ENCODE results near the gene DSCAM. TPM values are rescaled to one million over a fixed set of nuclear protein-coding genes. Genes with fewer than 3 reads are reported as not detected.

DSCAM gene
- total RNA-seq, 2 experiments from 2014 or later: not detected

DNA sequence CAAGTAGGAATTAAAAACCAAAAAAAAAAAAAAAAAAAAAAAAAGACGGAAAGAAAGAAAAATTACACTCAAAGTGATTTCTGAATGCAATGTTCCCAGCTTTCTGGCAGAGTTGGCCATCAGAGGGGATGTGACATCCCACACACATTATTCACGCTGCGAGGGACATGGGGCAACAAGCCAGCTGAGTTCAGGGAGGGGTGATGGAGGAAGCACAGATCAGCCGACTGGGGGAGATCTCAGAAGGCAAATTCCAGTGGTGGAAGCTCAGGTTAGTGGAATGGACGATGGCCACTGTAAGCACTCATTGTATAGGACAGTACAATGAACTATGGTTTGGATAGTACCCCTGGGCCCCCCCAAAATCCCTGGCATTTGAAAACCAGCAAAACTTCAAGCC, 667.8 kb downstream of the DSCAM start:
- no peak for ATAC-seq
- ChIA-PET CTCF (no interaction called here), POLR2A (interaction anchor here (0.6 kb wide), 1 partner anchor 12 kb away, joined by 3 read pairs; no protein-coding TSS in a partner anchor)
- DNase-seq: no peak
- TF ChIP-seq, protein P1, sequence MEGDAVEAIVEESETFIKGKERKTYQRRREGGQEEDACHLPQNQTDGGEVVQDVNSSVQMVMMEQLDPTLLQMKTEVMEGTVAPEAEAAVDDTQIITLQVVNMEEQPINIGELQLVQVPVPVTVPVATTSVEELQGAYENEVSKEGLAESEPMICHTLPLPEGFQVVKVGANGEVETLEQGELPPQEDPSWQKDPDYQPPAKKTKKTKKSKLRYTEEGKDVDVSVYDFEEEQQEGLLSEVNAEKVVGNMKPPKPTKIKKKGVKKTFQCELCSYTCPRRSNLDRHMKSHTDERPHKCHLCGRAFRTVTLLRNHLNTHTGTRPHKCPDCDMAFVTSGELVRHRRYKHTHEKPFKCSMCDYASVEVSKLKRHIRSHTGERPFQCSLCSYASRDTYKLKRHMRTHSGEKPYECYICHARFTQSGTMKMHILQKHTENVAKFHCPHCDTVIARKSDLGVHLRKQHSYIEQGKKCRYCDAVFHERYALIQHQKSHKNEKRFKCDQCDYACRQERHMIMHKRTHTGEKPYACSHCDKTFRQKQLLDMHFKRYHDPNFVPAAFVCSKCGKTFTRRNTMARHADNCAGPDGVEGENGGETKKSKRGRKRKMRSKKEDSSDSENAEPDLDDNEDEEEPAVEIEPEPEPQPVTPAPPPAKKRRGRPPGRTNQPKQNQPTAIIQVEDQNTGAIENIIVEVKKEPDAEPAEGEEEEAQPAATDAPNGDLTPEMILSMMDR (IDR thresholded peaks at IDR 0.05): no peak
- Mint-ChIP-seq H3K36me3 (ENCODE audit: low read depth) (no peaks in the 10 kb centered on the region), H3K27ac (no peak overlapping the region), H3K27me3 (no peaks in the 10 kb centered on the region), H3K4me1 (ENCODE audit: low read depth) (no peaks in the 10 kb centered on the region), H3K9me3 (peaks cover 13% of the 10 kb centered on the region), H3K4me3 (no peak overlapping the region)
- intact Hi-C loops (cut with micrococcal nuclease): no loop called here

DNA sequence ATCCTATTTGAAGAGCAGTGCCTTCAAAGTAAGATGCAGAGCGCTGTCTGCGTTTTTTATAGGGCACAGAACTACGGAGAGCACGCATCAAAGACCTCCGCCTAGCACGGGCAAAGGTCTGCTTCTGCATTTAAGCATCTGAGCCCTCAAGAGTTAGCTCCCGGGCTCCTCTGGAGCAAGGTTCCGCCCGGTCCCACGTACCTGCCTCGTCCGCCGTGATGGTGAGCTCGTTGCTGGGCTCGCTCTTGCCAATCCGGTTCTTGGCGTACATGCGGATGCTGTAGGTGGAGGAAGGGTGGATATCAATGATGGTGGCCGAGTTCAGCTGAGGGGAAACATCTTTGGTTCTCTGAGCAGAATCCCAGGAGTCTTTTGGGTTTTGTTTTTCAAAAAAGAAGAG, 668.2 kb downstream of the DSCAM start:
- ATAC-seq (no peak), DNase-seq (no peak)
- Mint-ChIP-seq H3K27ac (no peak overlapping the region), H3K27me3 (no peaks in the 10 kb centered on the region), H3K9me3 (peaks cover 13% of the 10 kb centered on the region), H3K4me3 (no peak overlapping the region), H3K36me3 (ENCODE audit: low read depth) (no peaks in the 10 kb centered on the region), H3K4me1 (ENCODE audit: low read depth) (no peaks in the 10 kb centered on the region)
- TF ChIP-seq, protein P1 (IDR thresholded peaks at IDR 0.05): no peak
- intact Hi-C loops (cut with micrococcal nuclease): no loop called here
- CTCF ChIA-PET: no interaction called here
- POLR2A ChIA-PET: interaction anchor here (0.6 kb wide), 1 partner anchor 13 kb away, joined by 3 read pairs; no protein-coding TSS in a partner anchor

DNA sequence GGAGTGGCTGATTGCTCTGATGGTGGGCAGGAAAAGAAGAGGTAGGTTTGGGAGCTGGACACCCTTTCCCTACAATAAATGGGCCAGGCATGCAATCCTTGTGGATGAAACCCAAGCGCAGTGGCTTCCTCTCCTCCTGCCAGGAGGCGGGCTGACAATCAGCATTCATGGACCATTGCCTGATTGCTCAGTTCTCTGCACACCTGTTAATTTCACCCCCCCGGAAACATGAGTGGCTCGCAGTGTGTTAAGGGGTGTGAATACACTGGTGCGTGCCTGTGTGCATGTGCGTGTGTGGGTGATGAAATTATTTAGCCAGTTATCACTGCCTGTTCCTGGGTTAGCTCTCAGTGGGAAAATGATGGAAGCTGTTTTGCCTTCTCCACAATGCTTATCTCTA, 669.0 kb downstream of the DSCAM start:
- Mint-ChIP-seq H3K27ac (no peak overlapping the region), H3K9me3 (peaks cover 10% of the 10 kb centered on the region), H3K4me3 (no peak overlapping the region), H3K4me1 (ENCODE audit: low read depth) (no peaks in the 10 kb centered on the region), H3K36me3 (ENCODE audit: low read depth) (no peaks in the 10 kb centered on the region), H3K27me3 (no peaks in the 10 kb centered on the region)
- POLR2A ChIA-PET: no interaction called here
- no peak for DNase-seq
- TF ChIP-seq, protein P1 (IDR thresholded peaks at IDR 0.05): no peak
- intact Hi-C loops (cut with micrococcal nuclease): no loop called here
- no peak for ATAC-seq
- CTCF ChIA-PET: no interaction called here

DNA sequence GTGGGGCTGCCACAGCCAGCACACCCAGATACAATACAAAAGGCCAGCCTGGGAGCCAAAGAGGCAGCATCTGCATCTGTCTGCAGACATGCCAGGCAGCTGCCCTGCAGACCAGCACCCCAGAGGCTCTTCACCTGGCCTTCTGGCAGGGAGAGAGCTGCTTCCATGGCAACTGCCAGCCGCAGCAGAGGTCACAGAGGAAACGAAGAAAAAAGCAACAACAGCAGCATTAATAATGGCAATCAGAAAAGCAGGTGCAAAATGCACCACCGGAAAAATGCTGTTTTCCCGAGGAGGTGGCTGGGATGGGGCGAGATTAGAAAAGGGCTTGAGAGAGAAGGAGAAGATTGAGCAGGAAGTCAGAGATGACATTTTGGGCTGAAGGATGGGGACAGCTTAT, 670.2 kb downstream of the DSCAM start:
- Mint-ChIP-seq H3K36me3 (ENCODE audit: low read depth) (no peaks in the 10 kb centered on the region), H3K27ac (no peak overlapping the region), H3K9me3 (peaks cover 4% of the 10 kb centered on the region), H3K4me1 (ENCODE audit: low read depth) (no peaks in the 10 kb centered on the region), H3K27me3 (no peaks in the 10 kb centered on the region), H3K4me3 (no peak overlapping the region)
- TF ChIP-seq, protein P1 (IDR thresholded peaks at IDR 0.05): no peak
- DNase-seq (no peak), ATAC-seq (no peak)
- ChIA-PET CTCF (no interaction called here), POLR2A (no interaction called here)
- intact Hi-C loops (cut with micrococcal nuclease): no loop called here

DNA sequence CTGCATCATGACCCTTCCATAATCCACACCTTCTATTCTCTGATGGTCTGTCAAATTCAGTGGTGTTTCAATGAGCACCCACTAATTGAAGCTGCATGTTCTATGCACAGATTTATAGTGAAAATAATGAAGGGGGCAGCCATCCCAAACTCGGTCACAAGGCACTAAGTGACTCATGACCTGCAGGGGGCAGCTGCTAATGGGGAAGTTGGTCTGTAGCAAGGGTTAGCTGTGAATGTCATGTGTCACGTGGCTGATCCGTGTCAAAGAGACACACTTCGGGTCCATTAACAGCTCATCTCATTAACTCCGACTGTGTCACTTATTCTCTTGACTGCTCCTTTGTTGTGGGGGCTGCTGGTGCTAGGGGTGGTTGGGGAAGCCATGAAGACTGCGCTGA, 673.1 kb downstream of the DSCAM start:
- H3K4me1 Mint-ChIP-seq (ENCODE audit: low read depth): no peaks in the 10 kb centered on the region
- no peak overlapping the region for H3K27ac Mint-ChIP-seq
- POLR2A ChIA-PET: no interaction called here
- no peaks in the 10 kb centered on the region for H3K9me3 Mint-ChIP-seq
- ATAC-seq: no peak
- no peaks in the 10 kb centered on the region for H3K36me3 Mint-ChIP-seq (ENCODE audit: low read depth)
- H3K27me3 Mint-ChIP-seq: no peaks in the 10 kb centered on the region
- CTCF ChIA-PET: no interaction called here
- intact Hi-C loops (cut with micrococcal nuclease): no loop called here
- TF ChIP-seq, protein P1 (IDR thresholded peaks at IDR 0.05): no peak
- DNase-seq: no peak
- no peak overlapping the region for H3K4me3 Mint-ChIP-seq

Measured in activated CD8-positive, alpha-beta T cell treated with anti-CD3 and anti-CD28 coated beads for 36 hours (primary cell).